Measurements from ENCODE around the gene PRDM16.

The PRDM16 gene

GRCh38 chr1:3190256-3191041 lies 121.4 kb downstream of the PRDM16 start:
- no peak for DNase-seq

- no peak for DNase-seq
These were observed 123.4 kb downstream of the PRDM16 start for GRCh38 chr1:3192361-3192760.

GRCh38 chr1:3192825-3193224 lies 123.8 kb downstream of the PRDM16 start:
- DNase-seq = no peak

- DNase-seq = no peak
These were observed 124.8 kb downstream of the PRDM16 start for GRCh38 chr1:3193811-3194210.

- no peak for DNase-seq
These were observed 125.9 kb downstream of the PRDM16 start for GRCh38 chr1:3194760-3195479.

GRCh38 chr1:3195480-3195815 lies 126.4 kb downstream of the PRDM16 start:
- no peak for DNase-seq

GRCh38 chr1:3195966-3196515 lies 127.0 kb downstream of the PRDM16 start:
- DNase-seq = no peak

GRCh38 chr1:3196577-3197245 lies 127.7 kb downstream of the PRDM16 start:
- DNase-seq = no peak

- DNase-seq = no peak
These were observed 128.8 kb downstream of the PRDM16 start for GRCh38 chr1:3197781-3198316.

- no peak for DNase-seq
These were observed 129.6 kb downstream of the PRDM16 start for GRCh38 chr1:3198371-3199271.

GRCh38 chr1:3204725-3205124 lies 135.7 kb downstream of the PRDM16 start:
- DNase-seq = no peak

- no peak for DNase-seq
These were observed 136.8 kb downstream of the PRDM16 start for GRCh38 chr1:3205815-3206214.

GRCh38 chr1:3206696-3207095 lies 137.7 kb downstream of the PRDM16 start:
- no peak for DNase-seq

- DNase-seq = no peak
These were observed 138.3 kb downstream of the PRDM16 start for GRCh38 chr1:3207217-3207848.

- no peak for DNase-seq
These were observed 139.8 kb downstream of the PRDM16 start for GRCh38 chr1:3208819-3209200.

GRCh38 chr1:3209201-3209600 lies 140.2 kb downstream of the PRDM16 start:
- DNase-seq = no peak

GRCh38 chr1:3211582-3212375 lies 142.8 kb downstream of the PRDM16 start:
- no peak for DNase-seq

GRCh38 chr1:3212453-3213355 lies 143.7 kb downstream of the PRDM16 start:
- no peak for DNase-seq

- no peak for DNase-seq
These were observed 144.7 kb downstream of the PRDM16 start for GRCh38 chr1:3213730-3214129.

Measured in CD4-positive, alpha-beta T cell treated with Interleukin-1 beta for 1 hour (primary cell).